BJ (cell line): ENCODE measurements around the gene STARD9. TPM values are rescaled to one million over a fixed set of nuclear protein-coding genes. Genes with fewer than 3 reads are reported as not detected.
A peak's percentile ranks its signal among the peaks of the same experiment; 100 is the strongest.

Experiments used
- CTCF ChIA-PET: fragments of 350-600 bp; formaldehyde crosslinking; extraction: SDS; loops from one replicate; lab custom pipeline; 2021; ENCODE audit warnings: antibody characterized with exemption, inconsistent platforms; lab: Yijun Ruan, JAX
- POLR2A ChIA-PET: fragments of 300-600 bp; sonication (Branson Sonifier 250); formaldehyde crosslinking; extraction: SDS; loops from one replicate; lab custom pipeline; 2021; ENCODE audit warnings: antibody characterized with exemption; lab: Charles Lee
- DNase-seq: peaks from one replicate; pipeline ENCODE4 v3.0.0-alpha.2; 2011; ENCODE audit warnings: low read depth
- H3K27me3 ChIP-seq: 2 replicates; pipeline ENCODE4 v1.6.0; 2011; ENCODE audit warnings: low read length; ENCODE audit not compliant: control insufficient read depth, insufficient read depth
- H3K36me3 ChIP-seq: 2 replicates; pipeline ENCODE4 v1.5.1; 2011; ENCODE audit warnings: low read length; ENCODE audit not compliant: control insufficient read depth, insufficient read depth
- H3K4me3 ChIP-seq: 2 replicates; pipeline ENCODE4 v1.5.1; 2011; ENCODE audit warnings: low read depth, mild to moderate bottlenecking, control low read depth, low read length
- CTCF ChIP-seq: IDR thresholded peaks from 2 replicates; pipeline ENCODE4 v1.5.1; 2011; ENCODE audit warnings: low read depth, mild to moderate bottlenecking, control low read depth, inconsistent platforms, low read length, moderate library complexity; ENCODE audit not compliant: insufficient read depth
- polyA plus RNA-seq: library from polyadenylated mRNA; depleted of rRNA; stranded (reverse); fragments of >200 nt; gene quantifications from 2 replicates; pipeline ENCODE4 v1.2.3, GENCODE V29; 2011

Gene STARD9
- polyA plus RNA-seq, 1 experiment: 2.3 TPM

GRCh38 chr15:42581272-42581730 lies 5.9 kb downstream of the STARD9 start:
- Histone ChIP-seq H3K4me3 (peak overlapping the region; percentile 46), H3K36me3 (0 out of 2 replicates have a peak, but pooled peaks cover 1% of the 10 kb centered on the region), H3K27me3 (no peaks in the 10 kb centered on the region)
- CTCF ChIA-PET: interaction anchor here (0.6 to 2.2 kb wide), 4 partner anchors 8 to 85 kb away, joined by 3 to 8 read pairs (median 4); no protein-coding TSS in a partner anchor
- POLR2A ChIA-PET: interaction anchor here (0.5 kb wide), 1 partner anchor 91 kb away, joined by 3 read pairs; no protein-coding TSS in a partner anchor
- peak; percentile 2; the same call in 1 of the 2 replicates for TF ChIP-seq CTCF
- DNase-seq: no peak

GRCh38 chr15:42582569-42583375 lies 7.4 kb downstream of the STARD9 start:
- Histone ChIP-seq H3K4me3 (no peak overlapping the region), H3K27me3 (no peaks in the 10 kb centered on the region), H3K36me3 (0 out of 2 replicates have a peak, but pooled peaks cover 1% of the 10 kb centered on the region)
- ChIA-PET POLR2A (no interaction called here), CTCF (interaction anchor here (0.6 to 2.2 kb wide), 7 partner anchors 8 to 159 kb away, joined by 3 to 8 read pairs (median 4); no protein-coding TSS in a partner anchor)
- no peak for TF ChIP-seq CTCF
- no peak for DNase-seq

- ChIA-PET POLR2A (no interaction called here), CTCF (interaction anchor here (1.1 to 1.2 kb wide), 2 partner anchors 12 to 16 kb away, joined by 3 to 4 read pairs; no protein-coding TSS in a partner anchor)
- Histone ChIP-seq H3K27me3 (no peaks in the 10 kb centered on the region), H3K36me3 (0 out of 2 replicates have a peak, but pooled peaks cover 1% of the 10 kb centered on the region), H3K4me3 (no peak overlapping the region)
- DNase-seq: no peak
- no peak for TF ChIP-seq CTCF
Measured at GRCh38 chr15:42584031-42584765, 8.8 kb downstream of the STARD9 start.

- ChIA-PET POLR2A (no interaction called here), CTCF (interaction anchor here (1.0 to 1.2 kb wide), 2 partner anchors 9 to 15 kb away, joined by 4 to 5 read pairs; no protein-coding TSS in a partner anchor)
- no peak for DNase-seq
- no peak for TF ChIP-seq CTCF
- Histone ChIP-seq H3K4me3 (no peak overlapping the region), H3K27me3 (no peaks in the 10 kb centered on the region), H3K36me3 (0 out of 2 replicates have a peak, but pooled peaks cover 1% of the 10 kb centered on the region)
Measured at GRCh38 chr15:42590619-42591237, 15.3 kb downstream of the STARD9 start.
